Neural progenitor cell (in vitro differentiated cells): Measurements from ENCODE around the gene S100A2. TPM values are rescaled to one million over a fixed set of nuclear protein-coding genes. Genes with fewer than 3 reads are reported as not detected.

ENCODE experiments used
- DNase-seq: peaks from one replicate; pipeline ENCODE4 v3.0.0-alpha.2; 2016; ENCODE audit warnings: low spot score
- H2AFZ ChIP-seq: fragments of 200-600 bp; sonication (generic); replicated peaks from 2 replicates; pipeline ENCODE4 v1.6.1; 2016; ENCODE audit warnings: antibody characterized with exemption
- H3F3A ChIP-seq: fragments of 200-600 bp; sonication (generic); 2 replicates; pipeline ENCODE4 v1.6.1; 2016; ENCODE audit warnings: antibody characterized with exemption, low read depth
- H3K27ac ChIP-seq: fragments of 200-600 bp; sonication (generic); 2 replicates; pipeline ENCODE4 v1.5.1; 2016; ENCODE audit warnings: mild to moderate bottlenecking
- H3K27me3 ChIP-seq: fragments of 200-600 bp; sonication (generic); 2 replicates; pipeline ENCODE4 v1.6.1; 2016; ENCODE audit warnings: mild to moderate bottlenecking, moderate library complexity
- H3K36me3 ChIP-seq: fragments of 200-600 bp; sonication (generic); 2 replicates; pipeline ENCODE4 v1.5.1; 2016
- H3K4me1 ChIP-seq: fragments of 200-600 bp; sonication (generic); 2 replicates; pipeline ENCODE4 v1.6.1; 2016; ENCODE audit warnings: mixed run types
- H3K4me2 ChIP-seq: fragments of 200-600 bp; sonication (generic); 2 replicates; pipeline ENCODE4 v1.6.1; 2016
- H3K4me3 ChIP-seq: fragments of 200-600 bp; sonication (generic); 2 replicates; pipeline ENCODE4 v1.5.1; 2016
- H3K79me2 ChIP-seq: fragments of 200-600 bp; sonication (generic); 2 replicates; pipeline ENCODE4 v1.6.1; 2016; ENCODE audit warnings: low read depth
- H3K9ac ChIP-seq: fragments of 200-600 bp; sonication (generic); 2 replicates; pipeline ENCODE4 v1.6.1; 2016
- H3K9me3 ChIP-seq: fragments of 200-600 bp; sonication (generic); 2 replicates; pipeline ENCODE4 v1.5.1; 2016; ENCODE audit warnings: low read depth
- H4K20me1 ChIP-seq: fragments of 200-600 bp; sonication (generic); 2 replicates; pipeline ENCODE4 v1.6.1; 2016; ENCODE audit warnings: low read depth
- H3K27ac Mint-ChIP-seq: 3 replicates; pipeline ENCODE4 v1.8.0; 2021; ENCODE audit warnings: mixed read lengths
- H3K27me3 Mint-ChIP-seq: 2 replicates; pipeline ENCODE4 v1.8.0; 2022; ENCODE audit warnings: low read depth, mild to moderate bottlenecking, inconsistent platforms, moderate library complexity, mixed read lengths; ENCODE audit not compliant: insufficient read depth
- H3K36me3 Mint-ChIP-seq: 3 replicates; pipeline ENCODE4 v1.8.0; 2021; ENCODE audit warnings: mixed read lengths
- H3K4me1 Mint-ChIP-seq: 3 replicates; pipeline ENCODE4 v1.8.0; 2021; ENCODE audit warnings: mixed read lengths
- H3K4me3 Mint-ChIP-seq: 3 replicates; pipeline ENCODE4 v1.8.0; 2021; ENCODE audit warnings: mild to moderate bottlenecking, moderate library complexity, mixed read lengths
- H3K9me3 Mint-ChIP-seq: 3 replicates; pipeline ENCODE4 v1.8.0; 2020; ENCODE audit warnings: mixed read lengths
- CTCF ChIP-seq: fragments of 200-600 bp; sonication (generic); IDR thresholded peaks from 2 replicates; pipeline ENCODE4 v1.5.1; 2017; ENCODE audit warnings: antibody characterized with exemption, mild to moderate bottlenecking
- EZH2 ChIP-seq: fragments of 200-600 bp; sonication (generic); IDR thresholded peaks from 2 replicates; pipeline ENCODE4 v1.6.1; 2017; ENCODE audit warnings: antibody characterized with exemption, mild to moderate bottlenecking, moderate library complexity
- EZH2phosphoT487 ChIP-seq: fragments of 200-600 bp; sonication (generic); IDR thresholded peaks from 2 replicates; pipeline ENCODE4 v1.6.1; 2017; ENCODE audit warnings: antibody characterized with exemption
- total RNA-seq: library from RNA; depleted of rRNA; stranded (reverse); fragments of >200 nt; gene quantifications from 2 replicates; pipeline ENCODE4 v1.2.3, GENCODE V29; 2015; ENCODE audit warnings: low replicate concordance

S100A2 gene
- total RNA-seq, 1 donor from 2014 or later = not detected

- Histone ChIP-seq H3K4me2 (no peak overlapping the region), H4K20me1 (no peaks in the 10 kb centered on the region), H3K4me3 (no peak overlapping the region), H3K79me2 (no peaks in the 10 kb centered on the region), H3K4me1 (no peaks in the 10 kb centered on the region), H3K9me3 (no peaks in the 10 kb centered on the region), H3K27ac (no peak overlapping the region), H3K27me3 (no peaks in the 10 kb centered on the region), H3K9ac (no peak overlapping the region), H3K36me3 (no peaks in the 10 kb centered on the region), H3F3A (no peaks in the 10 kb centered on the region), H2AFZ (no peak overlapping the region)
- Mint-ChIP-seq H3K36me3 (no peaks in the 10 kb centered on the region), H3K4me3 (no peak overlapping the region), H3K27ac (peak overlapping the region; percentile 85), H3K4me1 (peaks cover 20% of the 10 kb centered on the region), H3K9me3 (no peaks in the 10 kb centered on the region), H3K27me3 (peaks cover 4% of the 10 kb centered on the region)
- DNase-seq = no peak
- TF ChIP-seq CTCF = no peak
- no peak for TF ChIP-seq EZH2phosphoT487
- no peak for TF ChIP-seq EZH2
These were observed 11.7 kb downstream of the S100A2 start for GRCh38 chr1:153553830-153554541.

- no peaks in the 10 kb centered on the region for H3K9me3 Mint-ChIP-seq
- H3K79me2 ChIP-seq = no peaks in the 10 kb centered on the region
- no peak overlapping the region for H3K27ac ChIP-seq
- H2AFZ ChIP-seq = no peak overlapping the region
- H3K4me1 Mint-ChIP-seq = peaks cover 29% of the 10 kb centered on the region
- no peaks in the 10 kb centered on the region for H3F3A ChIP-seq
- H3K36me3 ChIP-seq = no peaks in the 10 kb centered on the region
- H3K4me3 Mint-ChIP-seq = no peak overlapping the region
- no peak for DNase-seq
- H4K20me1 ChIP-seq = no peaks in the 10 kb centered on the region
- no peak overlapping the region for H3K27ac Mint-ChIP-seq
- no peaks in the 10 kb centered on the region for H3K9me3 ChIP-seq
- H3K36me3 Mint-ChIP-seq = no peaks in the 10 kb centered on the region
- peaks cover 8% of the 10 kb centered on the region for H3K27me3 Mint-ChIP-seq
- no peaks in the 10 kb centered on the region for H3K27me3 ChIP-seq
- no peak overlapping the region for H3K9ac ChIP-seq
- TF ChIP-seq EZH2 (no peak), CTCF (no peak), EZH2phosphoT487 (no peak)
- H3K4me1 ChIP-seq = no peaks in the 10 kb centered on the region
- H3K4me2 ChIP-seq = no peak overlapping the region
- no peak overlapping the region for H3K4me3 ChIP-seq
These were observed 12.5 kb downstream of the S100A2 start for GRCh38 chr1:153553096-153553495.

GRCh38 chr1:153552335-153552734 lies 13.3 kb downstream of the S100A2 start:
- no peaks in the 10 kb centered on the region for H3K36me3 Mint-ChIP-seq

More at GRCh38 chr1:153552335-153552734, 13.3 kb downstream of the S100A2 start:
- H4K20me1 ChIP-seq = no peaks in the 10 kb centered on the region
- no peak overlapping the region for H3K27ac Mint-ChIP-seq
- no peak overlapping the region for H3K4me3 Mint-ChIP-seq
- H3K27ac ChIP-seq = no peak overlapping the region
- H2AFZ ChIP-seq = no peak overlapping the region
- no peaks in the 10 kb centered on the region for H3K27me3 ChIP-seq
- H3K4me2 ChIP-seq = no peak overlapping the region
- no peak overlapping the region for H3K9ac ChIP-seq
- H3F3A ChIP-seq = no peaks in the 10 kb centered on the region
- H3K4me1 ChIP-seq = peaks cover 4% of the 10 kb centered on the region
- H3K27me3 Mint-ChIP-seq = peaks cover 10% of the 10 kb centered on the region
- no peaks in the 10 kb centered on the region for H3K9me3 Mint-ChIP-seq
- no peaks in the 10 kb centered on the region for H3K9me3 ChIP-seq
- no peaks in the 10 kb centered on the region for H3K36me3 ChIP-seq
- no peak overlapping the region for H3K4me3 ChIP-seq
- no peak for TF ChIP-seq EZH2
- TF ChIP-seq CTCF = no peak
- no peak for DNase-seq
- H3K79me2 ChIP-seq = no peaks in the 10 kb centered on the region
- peaks cover 37% of the 10 kb centered on the region for H3K4me1 Mint-ChIP-seq
